MM.1S (cell line): ENCODE results near the gene ARFGEF3.

ENCODE experiments used
- EZH2phosphoT487 ChIP-seq: fragments of 300-600 bp; sonication (generic); IDR thresholded peaks from 2 replicates; pipeline ENCODE4 v1.6.1; 2018; ENCODE audit warnings: antibody characterized with exemption, low read length
- TF ChIP-seq, protein P1 (sequence below): fragments of 300-600 bp; sonication (generic); IDR thresholded peaks from 2 replicates; pipeline ENCODE4 v1.5.1; 2016; ENCODE audit warnings: antibody characterized with exemption, low read length, mixed read lengths

- TF ChIP-seq, protein P1, sequence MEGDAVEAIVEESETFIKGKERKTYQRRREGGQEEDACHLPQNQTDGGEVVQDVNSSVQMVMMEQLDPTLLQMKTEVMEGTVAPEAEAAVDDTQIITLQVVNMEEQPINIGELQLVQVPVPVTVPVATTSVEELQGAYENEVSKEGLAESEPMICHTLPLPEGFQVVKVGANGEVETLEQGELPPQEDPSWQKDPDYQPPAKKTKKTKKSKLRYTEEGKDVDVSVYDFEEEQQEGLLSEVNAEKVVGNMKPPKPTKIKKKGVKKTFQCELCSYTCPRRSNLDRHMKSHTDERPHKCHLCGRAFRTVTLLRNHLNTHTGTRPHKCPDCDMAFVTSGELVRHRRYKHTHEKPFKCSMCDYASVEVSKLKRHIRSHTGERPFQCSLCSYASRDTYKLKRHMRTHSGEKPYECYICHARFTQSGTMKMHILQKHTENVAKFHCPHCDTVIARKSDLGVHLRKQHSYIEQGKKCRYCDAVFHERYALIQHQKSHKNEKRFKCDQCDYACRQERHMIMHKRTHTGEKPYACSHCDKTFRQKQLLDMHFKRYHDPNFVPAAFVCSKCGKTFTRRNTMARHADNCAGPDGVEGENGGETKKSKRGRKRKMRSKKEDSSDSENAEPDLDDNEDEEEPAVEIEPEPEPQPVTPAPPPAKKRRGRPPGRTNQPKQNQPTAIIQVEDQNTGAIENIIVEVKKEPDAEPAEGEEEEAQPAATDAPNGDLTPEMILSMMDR: no peak
- TF ChIP-seq EZH2phosphoT487: no peak
Measured at GRCh38 chr6:138307816-138308730, 146.3 kb downstream of the ARFGEF3 start.
